Sigmoid colon (tissue), 4 donors: ENCODE results near the gene LARGE1.

Experiments used
- EP300 ChIP-seq, 4 donors: sonication (generic); formaldehyde crosslinking; IDR thresholded peaks; one replicate each; pipeline ENCODE4 v1.6.1; 2017; ENCODE audit warnings: antibody characterized with exemption in 4 of 4
- POLR2A ChIP-seq, 2 donors: fragments of 450-650 bp; IDR thresholded peaks; one replicate each; pipeline ENCODE4 v1.6.1; 2016; ENCODE audit warnings: antibody characterized with exemption in 2 of 2, mild to moderate bottlenecking in 2 of 2, moderate library complexity in 2 of 2
- POLR2AphosphoS5 ChIP-seq, 4 donors: sonication (generic); formaldehyde crosslinking; IDR thresholded peaks; one replicate each; pipeline ENCODE4 v1.6.1; 2017; ENCODE audit warnings: antibody characterized with exemption in 4 of 4
- TF ChIP-seq, protein P1 (sequence below), 4 experiments: fragments of 450-650 bp in 3 of 4; fragments of 200-600 bp in 1 of 4; IDR thresholded peaks; one replicate each; pipeline ENCODE4 v1.5.1; 2016 to 2019; ENCODE audit warnings: antibody characterized with exemption in 4 of 4, mild to moderate bottlenecking in 3 of 4, moderate library complexity in 2 of 4

DNA sequence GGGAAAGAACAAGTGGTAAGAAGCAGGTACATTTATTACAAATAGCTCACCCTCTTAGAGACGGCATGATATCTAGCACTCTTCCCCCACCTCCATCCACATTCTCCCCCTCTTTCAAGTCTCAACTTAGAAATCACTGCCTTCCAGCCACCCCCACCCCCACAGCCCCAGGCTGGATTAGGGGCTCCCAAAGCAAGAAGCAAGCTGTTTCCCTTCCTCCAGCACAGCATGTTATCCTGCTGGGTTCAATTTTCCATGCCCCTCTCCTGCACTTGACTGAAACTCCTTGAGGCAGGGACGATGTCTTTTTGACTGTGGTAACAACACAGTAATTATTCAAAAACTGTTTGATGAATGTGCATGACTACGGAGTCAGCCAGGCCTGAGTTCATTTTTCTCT is 350.7 kb downstream of the LARGE1 start:
- TF ChIP-seq POLR2A (IDR thresholded peaks at IDR 0.05) (no peak), EP300 (IDR thresholded peaks at IDR 0.05) (no peak), POLR2AphosphoS5 (IDR thresholded peaks at IDR 0.05) (no peak)
- TF ChIP-seq, protein P1, sequence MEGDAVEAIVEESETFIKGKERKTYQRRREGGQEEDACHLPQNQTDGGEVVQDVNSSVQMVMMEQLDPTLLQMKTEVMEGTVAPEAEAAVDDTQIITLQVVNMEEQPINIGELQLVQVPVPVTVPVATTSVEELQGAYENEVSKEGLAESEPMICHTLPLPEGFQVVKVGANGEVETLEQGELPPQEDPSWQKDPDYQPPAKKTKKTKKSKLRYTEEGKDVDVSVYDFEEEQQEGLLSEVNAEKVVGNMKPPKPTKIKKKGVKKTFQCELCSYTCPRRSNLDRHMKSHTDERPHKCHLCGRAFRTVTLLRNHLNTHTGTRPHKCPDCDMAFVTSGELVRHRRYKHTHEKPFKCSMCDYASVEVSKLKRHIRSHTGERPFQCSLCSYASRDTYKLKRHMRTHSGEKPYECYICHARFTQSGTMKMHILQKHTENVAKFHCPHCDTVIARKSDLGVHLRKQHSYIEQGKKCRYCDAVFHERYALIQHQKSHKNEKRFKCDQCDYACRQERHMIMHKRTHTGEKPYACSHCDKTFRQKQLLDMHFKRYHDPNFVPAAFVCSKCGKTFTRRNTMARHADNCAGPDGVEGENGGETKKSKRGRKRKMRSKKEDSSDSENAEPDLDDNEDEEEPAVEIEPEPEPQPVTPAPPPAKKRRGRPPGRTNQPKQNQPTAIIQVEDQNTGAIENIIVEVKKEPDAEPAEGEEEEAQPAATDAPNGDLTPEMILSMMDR (IDR thresholded peaks at IDR 0.05): no peak
